ENCODE results near the gene CCDC69.

DNA sequence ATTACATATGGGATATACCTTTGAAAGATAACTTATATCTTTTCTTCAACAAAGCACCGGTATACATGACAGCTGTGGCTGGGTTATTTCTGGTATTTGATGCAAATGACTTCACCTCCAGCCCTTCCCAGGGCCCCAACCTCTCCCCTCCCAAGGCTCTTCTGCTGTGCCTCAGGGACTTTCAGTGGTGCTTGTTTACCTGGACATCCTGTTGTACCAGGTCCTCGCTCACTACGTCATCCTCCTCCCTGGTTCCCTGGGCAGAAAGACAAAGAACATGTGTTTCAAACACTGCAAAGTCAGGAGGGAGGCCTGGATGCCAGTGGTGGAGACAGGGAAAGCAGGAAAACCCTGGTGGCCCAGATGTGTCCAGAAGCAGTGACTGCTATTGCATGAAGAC, 89.7 kb downstream of the CCDC69 start:
- no peak for TF ChIP-seq POLR2A (IDR thresholded peaks at IDR 0.05; ENCODE audit: low read length)
- TF ChIP-seq GATA1 (IDR thresholded peaks at IDR 0.05; ENCODE audit: low read depth, low read length), result no peak

All from erythroblast (primary cell).